Cardiac muscle cell (in vitro differentiated cells and primary cell): Measurements from ENCODE around the gene DYNLT4. TPM values are rescaled to one million over a fixed set of nuclear protein-coding genes. Genes with fewer than 3 reads are reported as not detected.

Experiments used
- DNase-seq, 2 donors: peaks; one replicate each; pipeline versions ENCODE4 v3.0.0 to v3.0.0-alpha.2; 2010 to 2017; ENCODE audit warnings: low read depth in 1 of 2, low spot score in 1 of 2
- H3K27ac ChIP-seq: fragments of 200-600 bp; sonication (generic); 2 replicates; pipeline ENCODE4 v1.5.1; 2016
- H3K27me3 ChIP-seq: fragments of 200-600 bp; sonication (generic); 2 replicates; pipeline ENCODE4 v1.6.0; 2016; ENCODE audit warnings: control low read depth
- H3K36me3 ChIP-seq: fragments of 200-600 bp; sonication (generic); 2 replicates; pipeline ENCODE4 v1.5.1; 2016; ENCODE audit warnings: control low read depth
- H3K4me1 ChIP-seq: fragments of 200-600 bp; sonication (generic); 2 replicates; pipeline ENCODE4 v1.8.1; 2017; ENCODE audit warnings: low read depth, mild to moderate bottlenecking, mixed run types
- H3K4me3 ChIP-seq: fragments of 200-600 bp; sonication (generic); 2 replicates; pipeline ENCODE4 v1.5.1; 2016; ENCODE audit warnings: mild to moderate bottlenecking
- H3K9me3 ChIP-seq: fragments of 200-600 bp; sonication (generic); 2 replicates; pipeline ENCODE4 v1.5.1; 2017; ENCODE audit warnings: low read depth, mild to moderate bottlenecking, control low read depth
- polyA plus RNA-seq: library from polyadenylated mRNA; unstranded; fragments of >200 nt; fragmentation: Nextera tagmentation; extraction: Ambion mirVana; gene quantifications from 2 replicates; pipeline ENCODE4 v1.2.1, GENCODE V29; 2016
- total RNA-seq: library from RNA; depleted of rRNA; stranded (reverse); fragments of >200 nt; gene quantifications from 2 replicates; pipeline ENCODE4 v1.2.3, GENCODE V29; 2016
- TF ChIP-seq, protein P1 (sequence below): IDR thresholded peaks from 2 replicates; pipeline ENCODE4 v1.5.1; 2012; ENCODE audit warnings: low read depth, mild to moderate bottlenecking, low read length

The DYNLT4 gene
- total and polyA plus RNA-seq, 2 experiments from 2014 or later = 0.43 TPM; not detected in 1

DNA sequence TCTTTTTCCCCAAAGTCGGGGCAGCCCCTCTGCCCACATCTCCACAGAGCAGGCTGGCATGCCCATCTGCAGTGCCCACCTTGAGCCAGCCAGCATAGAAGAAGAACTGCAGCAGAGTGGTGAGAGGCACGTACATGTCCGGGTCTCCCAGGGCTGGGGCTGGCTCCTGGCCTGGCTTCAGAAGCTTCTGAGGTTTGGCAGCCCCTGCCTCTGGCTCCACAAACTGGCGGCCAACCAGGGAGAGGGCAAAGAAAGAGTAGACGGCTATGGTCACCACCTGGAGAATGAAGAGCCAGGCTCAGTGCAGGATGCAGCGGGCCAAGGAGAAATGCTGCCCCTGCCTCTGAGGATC, 22.1 kb downstream of the DYNLT4 start:
- no peak overlapping the region for H3K27ac ChIP-seq
- TF ChIP-seq, protein P1, sequence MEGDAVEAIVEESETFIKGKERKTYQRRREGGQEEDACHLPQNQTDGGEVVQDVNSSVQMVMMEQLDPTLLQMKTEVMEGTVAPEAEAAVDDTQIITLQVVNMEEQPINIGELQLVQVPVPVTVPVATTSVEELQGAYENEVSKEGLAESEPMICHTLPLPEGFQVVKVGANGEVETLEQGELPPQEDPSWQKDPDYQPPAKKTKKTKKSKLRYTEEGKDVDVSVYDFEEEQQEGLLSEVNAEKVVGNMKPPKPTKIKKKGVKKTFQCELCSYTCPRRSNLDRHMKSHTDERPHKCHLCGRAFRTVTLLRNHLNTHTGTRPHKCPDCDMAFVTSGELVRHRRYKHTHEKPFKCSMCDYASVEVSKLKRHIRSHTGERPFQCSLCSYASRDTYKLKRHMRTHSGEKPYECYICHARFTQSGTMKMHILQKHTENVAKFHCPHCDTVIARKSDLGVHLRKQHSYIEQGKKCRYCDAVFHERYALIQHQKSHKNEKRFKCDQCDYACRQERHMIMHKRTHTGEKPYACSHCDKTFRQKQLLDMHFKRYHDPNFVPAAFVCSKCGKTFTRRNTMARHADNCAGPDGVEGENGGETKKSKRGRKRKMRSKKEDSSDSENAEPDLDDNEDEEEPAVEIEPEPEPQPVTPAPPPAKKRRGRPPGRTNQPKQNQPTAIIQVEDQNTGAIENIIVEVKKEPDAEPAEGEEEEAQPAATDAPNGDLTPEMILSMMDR = peak; percentile 0
- no peak for DNase-seq
- H3K27me3 ChIP-seq = no peaks in the 10 kb centered on the region
- H3K4me3 ChIP-seq = no peak overlapping the region
- no peaks in the 10 kb centered on the region for H3K36me3 ChIP-seq
- H3K4me1 ChIP-seq = peaks cover 4% of the 10 kb centered on the region
- H3K9me3 ChIP-seq = no peaks in the 10 kb centered on the region

DNA sequence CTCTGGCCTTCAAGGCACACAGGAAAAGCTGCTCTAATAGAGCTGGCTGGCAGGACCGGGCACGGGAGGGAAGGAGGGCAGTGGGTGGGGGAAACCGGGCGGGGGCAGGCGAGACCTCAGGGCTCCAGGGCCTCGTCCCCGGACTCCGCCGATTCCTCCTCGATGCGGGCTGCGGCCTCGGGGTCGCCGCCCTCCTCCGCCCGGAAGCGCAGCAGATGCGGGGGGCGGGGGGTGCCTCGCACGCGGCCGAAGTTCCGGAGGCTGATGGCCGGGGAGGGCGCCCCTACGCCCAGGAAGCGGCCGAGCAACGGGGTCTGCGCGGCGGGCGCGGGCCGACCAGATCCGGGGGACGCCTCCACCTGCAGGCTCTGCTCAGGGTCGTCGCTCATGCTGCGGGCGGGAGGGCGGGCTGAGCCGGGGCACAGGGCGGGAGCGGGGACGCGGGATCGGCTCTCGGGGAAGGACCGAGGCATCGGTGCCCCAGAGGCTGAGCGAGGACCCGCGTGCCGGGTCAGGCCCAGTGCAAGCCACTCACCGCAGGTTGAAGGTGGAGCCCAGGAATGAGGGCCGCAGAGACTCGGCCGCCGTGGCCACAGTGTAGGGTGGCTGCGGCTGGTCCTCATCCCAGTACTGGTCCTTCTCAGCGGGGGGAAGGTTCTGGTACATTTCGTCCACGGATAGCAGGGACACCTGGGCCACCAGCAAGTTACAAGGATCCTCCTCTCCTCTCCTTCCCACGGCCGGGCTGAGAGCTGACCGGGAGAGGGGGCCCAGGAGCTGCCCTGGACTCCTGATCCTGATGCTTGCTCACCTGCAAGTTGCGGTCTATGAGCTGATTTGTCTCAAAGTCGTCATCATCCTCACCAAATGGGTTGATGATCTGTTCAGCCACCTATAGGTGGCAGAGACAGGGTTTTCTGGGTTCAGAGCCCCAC, 22.8 kb downstream of the DYNLT4 start:
- Histone ChIP-seq H3K27ac (no peak overlapping the region), H3K4me3 (peak overlapping the region; percentile 6), H3K9me3 (no peaks in the 10 kb centered on the region), H3K4me1 (peaks cover 4% of the 10 kb centered on the region), H3K27me3 (no peaks in the 10 kb centered on the region), H3K36me3 (no peaks in the 10 kb centered on the region)
- TF ChIP-seq, protein P1 = peak; percentile 11
- DNase-seq = peak; percentile 21 to 51

GRCh38 chr1:44783697-44784093, 23.5 kb downstream of the DYNLT4 start:
- DNase-seq = no peak
- Histone ChIP-seq H3K27ac (no peak overlapping the region), H3K36me3 (peaks cover 7% of the 10 kb centered on the region), H3K9me3 (no peaks in the 10 kb centered on the region), H3K4me3 (peak overlapping the region; percentile 6), H3K27me3 (no peaks in the 10 kb centered on the region), H3K4me1 (peaks cover 4% of the 10 kb centered on the region)
- TF ChIP-seq, protein P1 = no peak

DNA sequence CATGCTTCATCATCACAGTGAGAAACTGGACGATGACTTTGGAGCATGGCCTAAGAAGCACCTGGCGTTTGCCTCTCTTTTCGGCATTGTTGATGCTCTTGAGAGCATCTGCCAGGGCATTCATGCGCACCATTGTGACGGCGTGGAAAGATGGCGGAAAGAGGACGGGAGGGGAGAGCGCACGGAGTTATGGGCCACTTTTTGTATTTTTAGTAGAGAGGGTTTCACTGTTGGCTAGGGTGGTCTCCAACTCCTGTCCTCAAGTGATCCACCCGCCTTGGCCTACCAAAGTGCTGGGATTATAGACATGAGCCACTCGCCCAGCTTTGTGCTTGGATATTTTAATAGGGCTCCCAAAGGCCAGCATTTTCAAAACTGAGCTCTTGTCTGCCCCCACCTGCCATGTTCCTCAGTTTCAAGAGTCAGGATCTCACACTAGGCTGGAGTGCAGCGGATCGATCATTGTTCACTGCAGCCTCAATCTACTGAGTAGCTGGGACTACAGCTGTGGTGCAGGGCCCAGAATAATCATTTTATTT, 26.5 kb downstream of the DYNLT4 start:
- Histone ChIP-seq H3K4me3 (no peak overlapping the region), H3K9me3 (no peaks in the 10 kb centered on the region), H3K4me1 (peaks cover 20% of the 10 kb centered on the region), H3K36me3 (peaks cover 28% of the 10 kb centered on the region), H3K27ac (peak overlapping the region; percentile 49), H3K27me3 (no peaks in the 10 kb centered on the region)
- no peak for DNase-seq
- TF ChIP-seq, protein P1 = no peak

DNA sequence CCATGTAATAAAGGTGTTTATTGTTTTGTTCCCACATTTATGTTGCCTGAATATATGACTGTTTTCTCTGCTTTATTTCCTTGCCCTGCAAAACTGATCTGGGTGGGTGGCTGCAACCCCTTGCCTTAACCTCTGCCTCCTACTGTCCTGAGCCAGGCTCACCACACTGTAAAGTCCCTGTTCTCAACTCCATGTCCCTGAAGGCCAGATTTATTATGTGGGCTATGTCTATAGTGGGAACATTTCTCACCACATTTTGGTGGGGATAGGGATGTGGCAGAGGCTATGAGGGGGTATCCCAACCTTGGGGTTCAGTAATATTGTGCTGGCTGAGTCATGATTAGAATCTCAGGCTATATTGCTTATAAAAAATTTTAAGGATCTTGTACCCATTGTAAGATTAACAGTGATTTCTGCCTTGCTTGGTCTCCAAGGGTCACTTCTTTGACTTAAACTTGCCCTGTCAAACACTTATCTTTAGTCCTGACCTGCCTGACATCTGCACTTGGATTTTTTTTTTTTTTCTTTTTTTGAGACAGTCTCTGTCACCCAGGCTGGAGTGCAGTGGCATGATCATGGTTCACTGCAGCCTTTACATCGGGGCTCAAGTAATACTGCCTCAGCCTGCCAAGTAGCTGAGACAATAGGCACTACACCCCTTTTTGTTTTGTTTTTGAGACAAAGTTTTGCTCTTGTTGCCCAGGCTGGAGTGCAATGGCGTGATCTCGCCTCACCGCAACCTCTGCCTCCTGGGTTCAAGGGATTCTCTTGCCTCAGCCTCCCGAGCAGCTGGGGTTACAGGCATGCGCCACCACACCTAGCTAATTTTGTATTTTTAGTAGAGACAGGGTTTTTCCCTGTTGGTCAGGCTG, 28.2 kb downstream of the DYNLT4 start:
- Histone ChIP-seq H3K36me3 (peaks cover 28% of the 10 kb centered on the region), H3K4me1 (peaks cover 18% of the 10 kb centered on the region), H3K9me3 (no peaks in the 10 kb centered on the region), H3K4me3 (no peak overlapping the region), H3K27ac (peak overlapping the region; percentile 97), H3K27me3 (no peaks in the 10 kb centered on the region)
- no peak for DNase-seq
- TF ChIP-seq, protein P1 = no peak
